Measurements from ENCODE around the gene ANKRD24. TPM values are rescaled to one million over a fixed set of nuclear protein-coding genes. Genes with fewer than 3 reads are reported as not detected.

The ANKRD24 gene
- total and polyA plus RNA-seq, 7 donors = 0.36 to 1.2 (median 0.72) TPM; not detected in 1

- WGBS, 2 donors = 94 to 95% methylated on average over 7 of the region's 7 CpGs
- intact Hi-C loops (cut with DNase I) = no loop called here
- no peak for TF ChIP-seq POLR2A (IDR thresholded peaks at IDR 0.05)
- TF ChIP-seq EP300 (IDR thresholded peaks at IDR 0.05) = no peak
- no peak for TF ChIP-seq CTCF (IDR thresholded peaks at IDR 0.05)
- no peak for TF ChIP-seq POLR2AphosphoS5 (IDR thresholded peaks at IDR 0.05)
Measured at GRCh38 chr19:4220188-4220587, 37.7 kb downstream of the ANKRD24 start.

GRCh38 chr19:4224470-4224869 lies 42.0 kb downstream of the ANKRD24 start:
- WGBS, 2 donors = 75 to 76% methylated on average over 15 of the region's 15 CpGs
- Histone ChIP-seq H3K36me3 (no peaks in the 10 kb centered on the region), H3K27me3 (peaks cover 4 to 22% (median 6%) of the 10 kb centered on the region in 3 donors), H3K4me1 (no peaks in the 10 kb centered on the region), H3K27ac (no peak overlapping the region), H3K4me3 (no peak overlapping the region), H3K9me3 (no peaks in the 10 kb centered on the region)
- TF ChIP-seq EP300 (IDR thresholded peaks at IDR 0.05) = no peak
- TF ChIP-seq POLR2AphosphoS5 (IDR thresholded peaks at IDR 0.05) = no peak
- TF ChIP-seq POLR2A (IDR thresholded peaks at IDR 0.05) = no peak
- no peak for TF ChIP-seq CTCF (IDR thresholded peaks at IDR 0.05)
- intact Hi-C loops (cut with DNase I) = no loop called here
- no peak for DNase-seq

More at GRCh38 chr19:4220188-4220587, 37.7 kb downstream of the ANKRD24 start:
- Histone ChIP-seq H3K36me3 (no peaks in the 10 kb centered on the region), H3K27ac (no peak overlapping the region), H3K9me3 (no peaks in the 10 kb centered on the region), H3K4me3 (no peak overlapping the region), H3K27me3 (no peaks in the 10 kb centered on the region), H3K4me1 (no peaks in the 10 kb centered on the region)
- DNase-seq = no peak

- 74 to 82% methylated on average over 8 of the region's 8 CpGs for WGBS, 2 donors
- Histone ChIP-seq H3K4me1 (no peaks in the 10 kb centered on the region), H3K36me3 (no peaks in the 10 kb centered on the region), H3K27me3 (peaks cover 6 to 35% (median 9%) of the 10 kb centered on the region in 3 donors), H3K9me3 (no peaks in the 10 kb centered on the region), H3K27ac (no peak overlapping the region), H3K4me3 (no peak overlapping the region)
- no peak for TF ChIP-seq EP300 (IDR thresholded peaks at IDR 0.05)
- no peak for TF ChIP-seq POLR2AphosphoS5 (IDR thresholded peaks at IDR 0.05)
- TF ChIP-seq CTCF (IDR thresholded peaks at IDR 0.05) = no peak
- TF ChIP-seq POLR2A (IDR thresholded peaks at IDR 0.05) = no peak
- intact Hi-C loops (cut with DNase I) = no loop called here
- DNase-seq = no peak
Measured at GRCh38 chr19:4225885-4226284, 43.4 kb downstream of the ANKRD24 start.

- no peaks in the 10 kb centered on the region for H3K9me3 ChIP-seq
- H3K4me3 ChIP-seq = no peak overlapping the region
- intact Hi-C loops (cut with DNase I) = no loop called here
Measured at GRCh38 chr19:4227771-4228170, 45.3 kb downstream of the ANKRD24 start.

More at GRCh38 chr19:4227771-4228170, 45.3 kb downstream of the ANKRD24 start:
- H3K36me3 ChIP-seq = no peaks in the 10 kb centered on the region
- no peak overlapping the region for H3K27ac ChIP-seq
- H3K4me1 ChIP-seq = no peaks in the 10 kb centered on the region
- no peak for DNase-seq
- peaks cover 6 to 48% (median 17%) of the 10 kb centered on the region in 3 donors for H3K27me3 ChIP-seq
- TF ChIP-seq CTCF (IDR thresholded peaks at IDR 0.05) = no peak
- no peak for TF ChIP-seq POLR2A (IDR thresholded peaks at IDR 0.05)
- TF ChIP-seq EP300 (IDR thresholded peaks at IDR 0.05) = no peak
- TF ChIP-seq POLR2AphosphoS5 (IDR thresholded peaks at IDR 0.05) = no peak
